OCI-LY3 (cell line): ENCODE results near the gene ME3.
A peak's percentile ranks its signal among the peaks of the same experiment; 100 is the strongest.

ENCODE experiments used
- H2AFZ ChIP-seq: fragments of 200-600, 300-600 bp; shearing (Covaris generic); 2 replicates; pipeline ENCODE4 v1.6.0; 2014; ENCODE audit warnings: antibody characterized with exemption, low read depth, low read length
- H3K27ac ChIP-seq: fragments of 200-600, 300-600 bp; sonication (generic); 2 replicates; pipeline ENCODE4 v1.5.1; 2014; ENCODE audit warnings: mild to moderate bottlenecking, low read length, moderate library complexity, mixed read lengths
- H3K27me3 ChIP-seq: fragments of 200-600, 300-600 bp; sonication (generic); 2 replicates; pipeline ENCODE4 v1.6.1; 2014; ENCODE audit warnings: low read depth, low read length, mixed read lengths
- H3K36me3 ChIP-seq: fragments of 200-600, 300-600 bp; sonication (generic); replicated peaks from 2 replicates; pipeline ENCODE3; 2014; ENCODE audit warnings: low read depth, low read length, mixed read lengths
- H3K4me1 ChIP-seq: fragments of 300-600, 200-600 bp; sonication (generic); 2 replicates; pipeline ENCODE4 v1.6.1; 2014; ENCODE audit warnings: low read length, mixed read lengths
- H3K4me2 ChIP-seq: fragments of 200-600, 300-600 bp; sonication (generic); 2 replicates; pipeline ENCODE4 v1.6.1; 2014; ENCODE audit warnings: low read length, mixed read lengths
- H3K4me3 ChIP-seq: fragments of 300-600, 200-600 bp; sonication (generic); 2 replicates; pipeline ENCODE4 v1.5.1; 2014; ENCODE audit warnings: antibody characterized with exemption, mild to moderate bottlenecking, low read length, moderate library complexity
- H3K79me2 ChIP-seq: fragments of 300-600, 200-600 bp; shearing (Covaris generic); 2 replicates; pipeline ENCODE4 v1.6.1; 2014; ENCODE audit warnings: mild to moderate bottlenecking, low read length, mixed read lengths
- H3K9ac ChIP-seq: fragments of 300-600, 200-600 bp; shearing (Covaris generic); 2 replicates; pipeline ENCODE4 v1.6.0; 2014; ENCODE audit warnings: mild to moderate bottlenecking, low read length, moderate library complexity
- H3K9me3 ChIP-seq: fragments of 200-600, 300-600 bp; shearing (Covaris generic); 2 replicates; pipeline ENCODE4 v1.6.1; 2014; ENCODE audit warnings: low read length, mixed read lengths; ENCODE audit not compliant: insufficient read depth
- H4K20me1 ChIP-seq: fragments of 200-600, 300-600 bp; sonication (generic); 2 replicates; pipeline ENCODE4 v1.6.1; 2016; ENCODE audit warnings: low read length, mixed read lengths; ENCODE audit not compliant: insufficient read depth
- EZH2phosphoT487 ChIP-seq: fragments of 200-600 bp; shearing (Covaris generic); IDR thresholded peaks from 2 replicates; pipeline ENCODE4 v1.6.1; 2018; ENCODE audit warnings: antibody characterized with exemption, mixed run types, low read depth
- TF ChIP-seq, protein P1 (sequence below): fragments of 200-600, 300-600 bp; sonication (generic); IDR thresholded peaks from 2 replicates; pipeline ENCODE4 v1.5.1; 2014; ENCODE audit warnings: antibody characterized with exemption, low read length, low read depth

ME3 gene

DNA sequence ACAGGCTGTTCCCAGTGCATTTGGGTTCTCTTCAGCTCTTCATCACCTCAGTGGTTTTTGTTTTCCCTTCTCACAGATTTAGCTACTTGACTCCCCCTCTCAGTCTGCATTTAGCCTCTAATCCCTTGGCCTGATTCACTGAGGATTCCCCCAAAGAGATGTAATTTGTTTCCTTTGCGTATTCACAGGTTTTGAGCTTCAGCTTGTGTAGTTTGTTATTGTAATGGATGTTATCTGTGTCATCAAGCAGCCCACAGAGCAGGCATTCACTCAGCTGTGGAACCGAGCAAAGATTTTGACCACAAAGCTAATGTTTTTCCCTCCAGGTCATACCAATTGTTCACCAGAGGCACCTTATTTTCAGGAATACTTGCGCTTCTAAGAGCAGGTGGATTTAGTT, 6.4 kb upstream of the ME3 start:
- no peaks in the 10 kb centered on the region for H3K9me3 ChIP-seq
- no peak overlapping the region for H3K4me3 ChIP-seq
- no peaks in the 10 kb centered on the region for H4K20me1 ChIP-seq
- H3K79me2 ChIP-seq = no peaks in the 10 kb centered on the region
- H2AFZ ChIP-seq = no peak overlapping the region
- H3K9ac ChIP-seq = no peak overlapping the region
- TF ChIP-seq EZH2phosphoT487 = no peak
- TF ChIP-seq, protein P1, sequence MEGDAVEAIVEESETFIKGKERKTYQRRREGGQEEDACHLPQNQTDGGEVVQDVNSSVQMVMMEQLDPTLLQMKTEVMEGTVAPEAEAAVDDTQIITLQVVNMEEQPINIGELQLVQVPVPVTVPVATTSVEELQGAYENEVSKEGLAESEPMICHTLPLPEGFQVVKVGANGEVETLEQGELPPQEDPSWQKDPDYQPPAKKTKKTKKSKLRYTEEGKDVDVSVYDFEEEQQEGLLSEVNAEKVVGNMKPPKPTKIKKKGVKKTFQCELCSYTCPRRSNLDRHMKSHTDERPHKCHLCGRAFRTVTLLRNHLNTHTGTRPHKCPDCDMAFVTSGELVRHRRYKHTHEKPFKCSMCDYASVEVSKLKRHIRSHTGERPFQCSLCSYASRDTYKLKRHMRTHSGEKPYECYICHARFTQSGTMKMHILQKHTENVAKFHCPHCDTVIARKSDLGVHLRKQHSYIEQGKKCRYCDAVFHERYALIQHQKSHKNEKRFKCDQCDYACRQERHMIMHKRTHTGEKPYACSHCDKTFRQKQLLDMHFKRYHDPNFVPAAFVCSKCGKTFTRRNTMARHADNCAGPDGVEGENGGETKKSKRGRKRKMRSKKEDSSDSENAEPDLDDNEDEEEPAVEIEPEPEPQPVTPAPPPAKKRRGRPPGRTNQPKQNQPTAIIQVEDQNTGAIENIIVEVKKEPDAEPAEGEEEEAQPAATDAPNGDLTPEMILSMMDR = no peak
- H3K4me2 ChIP-seq = no peak overlapping the region
- no peaks in the 10 kb centered on the region for H3K27me3 ChIP-seq
- no peaks in the 10 kb centered on the region for H3K36me3 ChIP-seq
- no peak overlapping the region for H3K27ac ChIP-seq
- no peaks in the 10 kb centered on the region for H3K4me1 ChIP-seq

DNA sequence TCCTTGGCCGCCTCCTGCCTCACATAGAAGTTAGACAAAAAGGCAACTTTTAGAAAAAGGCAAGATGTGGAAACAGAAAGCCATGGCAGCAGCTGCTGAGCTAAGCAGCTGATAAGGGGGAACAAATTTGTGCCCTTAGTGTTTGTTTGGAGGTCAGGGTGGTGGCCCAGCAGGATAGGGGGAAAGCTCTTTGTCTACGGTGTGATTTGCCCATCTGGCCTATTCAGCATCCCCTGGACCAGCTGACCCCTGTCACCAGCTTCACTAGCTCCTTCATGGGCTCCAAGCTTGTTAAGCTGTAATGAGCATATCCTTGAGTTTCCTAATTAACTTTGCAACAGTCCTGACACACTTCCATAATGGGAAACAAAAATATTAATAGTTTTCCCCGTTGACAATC, 5.9 kb upstream of the ME3 start:
- Histone ChIP-seq H4K20me1 (no peaks in the 10 kb centered on the region), H3K27ac (no peak overlapping the region), H3K4me3 (no peak overlapping the region), H3K9ac (no peak overlapping the region), H2AFZ (no peak overlapping the region), H3K27me3 (no peaks in the 10 kb centered on the region), H3K79me2 (no peaks in the 10 kb centered on the region), H3K9me3 (no peaks in the 10 kb centered on the region), H3K4me2 (no peak overlapping the region), H3K36me3 (no peaks in the 10 kb centered on the region), H3K4me1 (no peaks in the 10 kb centered on the region)
- TF ChIP-seq, protein P1 = no peak

DNA sequence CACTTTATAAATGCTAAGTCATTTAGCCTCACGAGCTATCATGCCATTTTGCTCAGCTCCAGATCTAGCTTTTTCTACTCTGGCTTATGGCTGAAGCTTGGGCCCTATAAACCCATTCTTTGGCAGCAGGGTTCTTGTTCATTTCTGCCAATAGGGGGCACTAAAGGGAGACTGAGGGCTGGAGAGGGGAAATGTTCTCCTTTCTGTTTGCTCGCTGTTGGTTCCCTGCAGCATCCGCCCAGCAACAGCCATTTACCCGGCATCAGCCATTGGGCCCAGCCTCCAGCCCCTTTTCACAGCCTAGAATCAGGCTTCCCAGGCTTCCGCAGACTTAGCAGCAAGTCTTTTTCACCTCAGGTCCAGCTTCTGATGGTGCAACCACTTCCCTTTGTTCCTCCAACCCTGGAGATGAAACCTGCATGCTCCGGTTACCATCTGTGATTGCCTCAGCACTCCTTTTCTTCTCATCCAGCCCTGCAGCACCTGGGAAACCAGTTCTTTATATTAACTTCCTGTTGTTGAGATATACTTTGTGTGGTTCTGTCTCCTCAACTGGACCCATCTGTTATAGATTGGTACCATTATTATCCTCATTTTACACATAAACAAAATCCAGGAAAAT, 4.2 kb upstream of the ME3 start:
- Histone ChIP-seq H4K20me1 (no peaks in the 10 kb centered on the region), H3K9me3 (no peaks in the 10 kb centered on the region), H3K4me3 (no peak overlapping the region), H3K27me3 (no peaks in the 10 kb centered on the region), H3K4me1 (no peaks in the 10 kb centered on the region), H3K36me3 (no peaks in the 10 kb centered on the region), H3K4me2 (no peak overlapping the region), H3K79me2 (no peaks in the 10 kb centered on the region), H2AFZ (0 out of 2 replicates have a peak overlapping the region, but pooled peaks have one; percentile 28), H3K27ac (no peak overlapping the region), H3K9ac (no peak overlapping the region)
- TF ChIP-seq EZH2phosphoT487 = no peak
- TF ChIP-seq, protein P1 = peak; percentile 57

DNA sequence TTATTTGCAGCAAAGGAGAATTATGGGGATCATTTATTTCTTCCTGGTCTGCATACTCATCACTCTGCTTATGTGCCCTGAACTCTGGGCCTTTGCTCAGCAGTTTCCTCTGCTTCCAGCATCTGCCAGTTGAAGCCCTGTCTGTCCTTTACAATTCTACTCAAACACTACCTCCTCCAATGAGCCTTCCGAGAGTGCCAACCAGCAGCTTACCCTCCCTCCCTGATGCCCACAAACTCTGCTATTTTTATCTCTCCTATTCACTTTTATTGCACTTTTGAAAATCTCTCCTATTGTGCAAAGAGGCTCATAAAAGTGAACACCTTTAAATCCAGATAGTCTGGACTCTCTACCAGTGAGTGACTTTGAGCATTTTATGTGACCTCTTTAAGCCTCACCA, 3.6 kb upstream of the ME3 start:
- no peak overlapping the region for H3K27ac ChIP-seq
- no peaks in the 10 kb centered on the region for H3K9me3 ChIP-seq
- H3K79me2 ChIP-seq = no peaks in the 10 kb centered on the region
- H3K27me3 ChIP-seq = no peaks in the 10 kb centered on the region
- no peak overlapping the region for H3K4me2 ChIP-seq
- H3K4me1 ChIP-seq = no peaks in the 10 kb centered on the region
- no peak overlapping the region for H3K9ac ChIP-seq
- no peak overlapping the region for H3K4me3 ChIP-seq
- H3K36me3 ChIP-seq = no peaks in the 10 kb centered on the region
- H2AFZ ChIP-seq = no peak overlapping the region
- TF ChIP-seq, protein P1 = no peak
- TF ChIP-seq EZH2phosphoT487 = no peak
- H4K20me1 ChIP-seq = no peaks in the 10 kb centered on the region
